PC-3 (cell line): Measurements from ENCODE around the gene NT5DC1. TPM values are rescaled to one million over a fixed set of nuclear protein-coding genes. Genes with fewer than 3 reads are reported as not detected.

ENCODE experiments used
- ATAC-seq: fragments of 200-7000 bp; cut with Tn5 transposase; 2 replicates; pipeline ENCODE4 v1.9.1; 2020; ENCODE audit warnings: mild to moderate bottlenecking, moderate library complexity
- BruUV-seq: library from RNA; stranded (reverse); fragments of 400-500 nt; replicated peaks from 2 replicates; lab custom pipeline; 2021; lab: Mats Ljungman, UMichigan
- CTCF ChIA-PET: fragments of 300-600 bp; sonication (Branson Sonifier 250); formaldehyde crosslinking; loops from one replicate; lab custom pipeline; 2022; ENCODE audit warnings: antibody characterized with exemption; lab: Charles Lee
- POLR2A ChIA-PET: fragments of 300-600 bp; sonication (Branson Sonifier 250); formaldehyde crosslinking; loops from one replicate; lab custom pipeline; 2022; ENCODE audit warnings: antibody characterized with exemption; ENCODE audit not compliant: unreplicated experiment; lab: Charles Lee
- DNase-seq: peaks from one replicate; pipeline ENCODE4 v3.0.0-alpha.2; 2015
- H2AFZ ChIP-seq: fragments of 300-600 bp; sonication (generic); 2 replicates; pipeline ENCODE4 v1.6.0; 2016; ENCODE audit warnings: antibody characterized with exemption, low read length
- H3F3A ChIP-seq: fragments of 300-600 bp; sonication (generic); one replicate; pipeline ENCODE4 v1.6.0; 2017; ENCODE audit warnings: antibody characterized with exemption, low read length, control low read depth, mild to moderate bottlenecking; ENCODE audit not compliant: unreplicated experiment
- H3K27ac ChIP-seq: fragments of 300-600 bp; sonication (generic); 2 replicates; pipeline ENCODE4 v1.5.1; 2016; ENCODE audit warnings: mild to moderate bottlenecking, low read length
- H3K27me3 ChIP-seq: fragments of 300-600 bp; sonication (generic); 2 replicates; pipeline ENCODE4 v1.6.1; 2016; ENCODE audit warnings: low read length, mixed read lengths
- H3K36me3 ChIP-seq: fragments of 300-600 bp; sonication (generic); 2 replicates; pipeline ENCODE4 v1.6.1; 2016; ENCODE audit warnings: low read depth, mixed run types, low read length, mixed read lengths
- H3K4me1 ChIP-seq: fragments of 300-600 bp; sonication (generic); 2 replicates; pipeline ENCODE4 v1.5.1; 2016; ENCODE audit warnings: low read length; ENCODE audit not compliant: insufficient read depth
- H3K4me2 ChIP-seq: fragments of 300-600 bp; sonication (generic); 2 replicates; pipeline ENCODE4 v1.6.0; 2016; ENCODE audit warnings: low read length
- H3K4me3 ChIP-seq: fragments of 300-600 bp; sonication (generic); 2 replicates; pipeline ENCODE4 v1.5.1; 2016; ENCODE audit warnings: mild to moderate bottlenecking, low read length, mixed read lengths
- H3K79me2 ChIP-seq: fragments of 300-600 bp; sonication (generic); 2 replicates; pipeline ENCODE4 v1.6.1; 2017; ENCODE audit warnings: low read length, mixed read lengths
- H3K9ac ChIP-seq: fragments of 300-600 bp; sonication (generic); 2 replicates; pipeline ENCODE4 v1.6.0; 2016; ENCODE audit warnings: mild to moderate bottlenecking, low read length
- H3K9me2 ChIP-seq: fragments of 300-600 bp; sonication (generic); replicated peaks from 2 replicates; pipeline ENCODE4 v1.6.1; 2016; ENCODE audit warnings: mixed run types, low read length, mixed read lengths
- H3K9me3 ChIP-seq: fragments of 300-600 bp; sonication (generic); 2 replicates; pipeline ENCODE4 v1.6.1; 2016; ENCODE audit warnings: low read length, mixed read lengths
- H4K20me1 ChIP-seq: fragments of 300-600 bp; sonication (generic); 2 replicates; pipeline ENCODE4 v1.6.1; 2016; ENCODE audit warnings: low read length, mixed read lengths
- CTCF ChIP-seq: fragments of 300-600 bp; sonication (generic); conservative IDR thresholded peaks from 2 replicates; pipeline ENCODE4 v1.5.1; 2017; ENCODE audit warnings: antibody characterized with exemption, low read depth, mild to moderate bottlenecking, low read length
- EZH2 ChIP-seq: fragments of 300-600 bp; sonication (generic); IDR thresholded peaks from one replicate; pipeline ENCODE4 v1.6.1; 2017; ENCODE audit warnings: antibody characterized with exemption, mild to moderate bottlenecking, low read length; ENCODE audit not compliant: unreplicated experiment
- EZH2phosphoT487 ChIP-seq: fragments of 300-600 bp; sonication (generic); IDR thresholded peaks from 2 replicates; pipeline ENCODE4 v1.6.1; 2018; ENCODE audit warnings: mild to moderate bottlenecking, antibody characterized with exemption, low read length, borderline replicate concordance
- intact Hi-C: fragments of 100-400 bp; cut with micrococcal nuclease; formaldehyde crosslinking; loops from 2 replicates; pipeline ENCODE4 v1.9.0; 2023
- total RNA-seq: library from RNA; depleted of rRNA; stranded (reverse); fragments of >200 nt; gene quantifications from 2 replicates; pipeline ENCODE4 v1.2.3, GENCODE V29; 2014

Gene NT5DC1
- total RNA-seq, 1 experiment from 2014 or later: 11.3 TPM

GRCh38 chr6:116170358-116171057, 69.9 kb downstream of the NT5DC1 start:
- no peaks in the 10 kb centered on the region; the same call in 1 of the 2 replicates for H3K4me1 ChIP-seq
- no peaks in the 10 kb centered on the region for H3F3A ChIP-seq
- H3K4me3 ChIP-seq: no peak overlapping the region
- ChIA-PET POLR2A (no interaction called here), CTCF (no interaction called here)
- H4K20me1 ChIP-seq: no peaks in the 10 kb centered on the region
- intact Hi-C loops: no loop called here
- no peaks in the 10 kb centered on the region for H3K9me2 ChIP-seq
- H3K36me3 ChIP-seq: no peaks in the 10 kb centered on the region; the same call in 1 of the 2 replicates
- no peak overlapping the region for H3K27ac ChIP-seq
- no peaks in the 10 kb centered on the region for H3K27me3 ChIP-seq
- no peak overlapping the region for H3K9ac ChIP-seq
- no peak overlapping the region for H3K4me2 ChIP-seq
- H2AFZ ChIP-seq: no peak overlapping the region
- ATAC-seq (peak; percentile 59), DNase-seq (peak; percentile 1)
- H3K79me2 ChIP-seq: no peaks in the 10 kb centered on the region
- BruUV-seq: no TSS peak
- no peak for TF ChIP-seq EZH2
- no peak for TF ChIP-seq EZH2phosphoT487
- no peak for TF ChIP-seq CTCF
- no peaks in the 10 kb centered on the region for H3K9me3 ChIP-seq

GRCh38 chr6:116173928-116174327, 73.3 kb downstream of the NT5DC1 start:
- CTCF ChIA-PET: no interaction called here

More at GRCh38 chr6:116173928-116174327, 73.3 kb downstream of the NT5DC1 start:
- no peak overlapping the region for H3K4me2 ChIP-seq
- no peaks in the 10 kb centered on the region for H3K9me3 ChIP-seq
- no peaks in the 10 kb centered on the region; the same call in 1 of the 2 replicates for H3K4me1 ChIP-seq
- no peaks in the 10 kb centered on the region for H4K20me1 ChIP-seq
- POLR2A ChIA-PET: no interaction called here
- BruUV-seq: no TSS peak
- TF ChIP-seq EZH2phosphoT487 (no peak), CTCF (no peak), EZH2 (no peak)
- DNase-seq (no peak), ATAC-seq (no peak)
- no peaks in the 10 kb centered on the region for H3K27me3 ChIP-seq
- intact Hi-C loops: no loop called here
- no peaks in the 10 kb centered on the region for H3K79me2 ChIP-seq
- no peak overlapping the region for H2AFZ ChIP-seq
- no peak overlapping the region for H3K9ac ChIP-seq
- H3K27ac ChIP-seq: no peak overlapping the region
- no peaks in the 10 kb centered on the region; the same call in 1 of the 2 replicates for H3K36me3 ChIP-seq
- no peak overlapping the region for H3K4me3 ChIP-seq
- no peaks in the 10 kb centered on the region for H3F3A ChIP-seq
- no peaks in the 10 kb centered on the region for H3K9me2 ChIP-seq
